Mucosa of stomach (tissue), 1 donor: ENCODE data around the gene CRB3.
"Not testable (repeated sequence)": the region's sequence is repeated elsewhere in the genome, so short reads cannot be mapped to it uniquely, and the experiment has no call there.

Source experiments
- H3K27me3 ChIP-seq: one replicate; pipeline ENCODE4 v1.7.0; 2013; ENCODE audit warnings: mild to moderate bottlenecking, low read length; ENCODE audit not compliant: control insufficient read depth, insufficient read depth
- H3K36me3 ChIP-seq: one replicate; pipeline ENCODE4 v1.7.0; 2013; ENCODE audit warnings: low read length; ENCODE audit not compliant: control insufficient read depth, insufficient read depth
- H3K4me1 ChIP-seq: one replicate; pipeline ENCODE4 v1.7.0; 2013; ENCODE audit warnings: mild to moderate bottlenecking, low read length; ENCODE audit not compliant: control insufficient read depth, insufficient read depth
- H3K4me3 ChIP-seq: one replicate; pipeline ENCODE4 v1.7.0; 2013; ENCODE audit warnings: low read length
- H3K9ac ChIP-seq: one replicate; pipeline ENCODE4 v1.7.0; 2013; ENCODE audit warnings: mild to moderate bottlenecking, low read length, moderate library complexity
- H3K9me3 ChIP-seq: one replicate; pipeline ENCODE4 v1.7.0; 2013; ENCODE audit warnings: mild to moderate bottlenecking, low read length, moderate library complexity; ENCODE audit not compliant: control insufficient read depth
- donor health status: Pancreatic carcinoma.

CRB3 gene

GRCh38 chr19:6508028-6508771 lies 44.1 kb downstream of the CRB3 start:
- H3K27me3 ChIP-seq, H3K4me3 ChIP-seq, H3K9ac ChIP-seq, H3K36me3 ChIP-seq, H3K4me1 ChIP-seq, H3K9me3 ChIP-seq: not testable (repeated sequence)

GRCh38 chr19:6509118-6509971 lies 45.3 kb downstream of the CRB3 start:
- no peaks in the 10 kb centered on the region for H3K9me3 ChIP-seq
- no peaks in the 10 kb centered on the region for H3K36me3 ChIP-seq
- H3K9ac ChIP-seq = no peak overlapping the region
- H3K4me1 ChIP-seq = peaks cover 5% of the 10 kb centered on the region
- H3K4me3 ChIP-seq = no peak overlapping the region
- no peaks in the 10 kb centered on the region for H3K27me3 ChIP-seq

DNA sequence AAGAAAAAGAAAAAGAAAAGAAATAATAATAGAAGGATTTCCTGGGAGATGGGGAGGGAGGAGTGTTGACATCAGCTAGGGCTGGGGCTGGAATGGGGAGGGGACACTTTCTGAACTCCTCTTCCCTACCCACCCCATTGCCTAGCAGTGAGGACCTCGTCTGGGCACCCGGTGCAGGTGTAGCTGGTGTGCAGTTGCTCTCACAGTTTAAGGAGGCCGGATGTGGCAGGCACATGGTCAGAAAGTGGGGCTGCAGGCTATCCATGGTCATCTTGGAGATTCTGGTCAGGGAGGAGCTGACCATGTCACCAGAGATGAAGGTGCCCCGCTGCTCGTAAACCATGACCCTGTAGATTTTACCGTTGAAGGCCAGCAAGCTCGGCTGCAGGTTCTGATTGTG lies 46.5 kb downstream of the CRB3 start:
- Histone ChIP-seq H3K4me1 (peaks cover 5% of the 10 kb centered on the region), H3K9ac (no peak overlapping the region), H3K27me3 (no peaks in the 10 kb centered on the region), H3K9me3 (no peaks in the 10 kb centered on the region), H3K4me3 (no peak overlapping the region), H3K36me3 (no peaks in the 10 kb centered on the region)

- H3K36me3 ChIP-seq = no peaks in the 10 kb centered on the region
- peaks cover 10% of the 10 kb centered on the region for H3K4me1 ChIP-seq
- H3K4me3 ChIP-seq = no peak overlapping the region
- H3K9ac ChIP-seq = no peak overlapping the region
- no peaks in the 10 kb centered on the region for H3K27me3 ChIP-seq
- no peaks in the 10 kb centered on the region for H3K9me3 ChIP-seq
These were observed 50.0 kb downstream of the CRB3 start for GRCh38 chr19:6514089-6514488.

GRCh38 chr19:6514926-6515544 lies 51.0 kb downstream of the CRB3 start:
- no peaks in the 10 kb centered on the region for H3K27me3 ChIP-seq
- no peaks in the 10 kb centered on the region for H3K9me3 ChIP-seq
- no peak overlapping the region for H3K4me3 ChIP-seq
- no peak overlapping the region for H3K9ac ChIP-seq
- H3K36me3 ChIP-seq = no peaks in the 10 kb centered on the region
- H3K4me1 ChIP-seq = peaks cover 5% of the 10 kb centered on the region

- Histone ChIP-seq H3K4me1 (peaks cover 5% of the 10 kb centered on the region), H3K9me3 (no peaks in the 10 kb centered on the region), H3K27me3 (no peaks in the 10 kb centered on the region), H3K9ac (peak overlapping the region; percentile 58), H3K4me3 (peak overlapping the region; percentile 83), H3K36me3 (no peaks in the 10 kb centered on the region)
These were observed 52.1 kb downstream of the CRB3 start for GRCh38 chr19:6516018-6516658.
